HS-5 (cell line): Measurements from ENCODE around the gene MCUB.
A peak's percentile ranks its signal among the peaks of the same experiment; 100 is the strongest.

Experiments used
- DNase-seq: peaks from one replicate; pipeline ENCODE4 v3.0.0-alpha.2; 2012; ENCODE audit warnings: low read depth

MCUB gene

DNA sequence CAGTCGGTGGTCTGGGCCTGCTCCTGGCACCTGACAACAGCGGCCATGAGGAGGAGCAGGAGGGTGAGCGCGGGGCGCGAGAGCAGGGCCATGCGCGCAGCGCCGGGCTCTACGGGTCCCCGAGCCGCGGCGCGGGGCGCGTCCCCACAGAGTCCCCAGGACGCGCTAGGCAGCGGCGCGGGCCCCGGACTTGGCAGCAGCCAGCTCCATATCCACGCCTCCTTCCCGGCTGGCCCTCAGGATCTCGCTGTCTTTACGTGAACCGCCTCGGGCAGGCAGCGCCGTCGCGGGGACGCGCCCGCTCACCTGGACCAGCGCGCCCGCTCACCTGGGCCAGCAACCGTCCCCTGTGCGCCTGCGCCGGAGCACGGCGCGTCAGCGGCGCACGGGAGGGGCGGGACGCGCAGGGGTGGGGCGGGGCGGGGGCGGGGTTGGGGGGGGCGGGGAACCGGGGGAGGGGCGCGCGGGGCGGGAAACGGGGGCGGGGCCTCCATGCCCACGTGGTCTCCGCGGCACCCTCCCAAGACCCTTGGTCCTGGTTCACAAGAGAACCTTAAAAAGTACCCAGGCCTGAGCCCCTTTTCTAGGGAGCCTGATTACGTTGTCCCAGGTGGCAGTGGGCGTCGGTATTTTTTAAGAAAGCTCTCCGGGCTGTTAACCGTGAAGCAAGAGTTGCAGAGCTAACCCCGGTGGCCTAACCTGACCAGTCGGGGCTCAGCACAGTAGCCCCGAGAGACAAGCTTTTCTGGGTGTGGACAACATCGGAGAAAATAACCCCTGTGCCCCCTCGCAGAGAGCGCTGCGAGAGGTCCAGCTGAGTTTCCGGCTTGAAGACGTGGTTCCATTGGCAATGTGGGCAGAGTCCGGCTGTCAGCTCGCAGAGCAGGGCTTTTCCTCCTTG is 169.9 kb downstream of the MCUB start, which contains the start of gene PLA2G12A:
Gene PLA2G12A, minus strand, starts transcription at position 353 of the 901 bp plus-strand sequence. Its CDS starts 261 bp downstream, at position 92.
- DNase-seq, result peak; percentile 36

DNA sequence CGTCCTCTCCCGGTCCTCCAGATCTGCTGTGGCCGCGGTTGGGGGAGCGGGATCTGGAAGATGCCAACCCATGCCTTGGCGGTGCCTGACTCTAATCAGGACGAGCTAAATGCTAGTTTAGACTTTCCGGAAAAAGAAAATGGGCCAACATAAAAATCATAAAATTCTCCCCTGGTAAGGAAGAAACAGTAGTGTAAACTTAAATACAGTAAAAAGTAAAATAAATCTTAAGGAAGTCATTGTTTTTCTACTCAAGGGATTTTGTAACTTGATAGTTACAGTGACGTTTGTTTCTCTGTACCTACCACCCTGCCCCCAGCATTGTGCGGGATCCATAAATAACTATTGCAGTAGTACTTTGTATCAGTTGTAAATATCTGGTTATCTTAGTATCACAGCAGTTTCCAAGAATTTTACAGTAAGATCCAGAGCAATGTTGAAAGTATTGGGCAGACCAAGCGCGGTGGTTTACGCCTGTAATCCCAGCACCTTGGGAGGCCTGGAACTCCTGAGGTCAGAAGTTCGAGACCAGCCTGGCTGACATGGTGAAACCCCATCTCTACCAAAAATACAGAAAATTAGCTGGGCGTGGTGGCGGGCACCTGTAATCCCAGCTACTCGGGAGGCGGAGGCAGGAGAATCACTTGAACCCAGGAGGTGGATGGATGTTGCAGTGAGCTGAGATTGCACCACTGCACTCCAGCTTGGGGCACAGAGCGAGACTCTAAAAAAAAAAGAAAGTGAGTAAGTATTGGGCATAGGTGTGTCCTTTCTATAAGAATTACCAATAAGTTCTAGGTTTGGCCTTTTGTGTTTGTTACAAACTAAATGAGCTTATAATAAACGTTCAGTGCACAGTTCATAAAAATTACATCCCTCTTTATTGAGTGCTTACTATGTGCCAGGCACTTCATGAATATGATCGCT is 170.8 kb downstream of the MCUB start:
- DNase-seq, result no peak

- DNase-seq, result no peak
Observed at GRCh38 chr4:109733728-109734127, 173.7 kb downstream of the MCUB start.

GRCh38 chr4:109735566-109736365 is 175.7 kb downstream of the MCUB start:
- no peak for DNase-seq
